SU-DHL-6 (cell line): Measurements from ENCODE around the gene DNMBP.

Experiments
- EZH2phosphoT487 ChIP-seq: fragments of 200-600 bp; sonication (generic), shearing (Covaris generic); conservative IDR thresholded peaks from 2 replicates; pipeline ENCODE4 v1.6.1; 2018; ENCODE audit warnings: mild to moderate bottlenecking, antibody characterized with exemption, low read length, moderate library complexity, mixed read lengths
- TF ChIP-seq, protein P1 (sequence below): fragments of 200-600 bp; sonication (generic); IDR thresholded peaks from one replicate; pipeline ENCODE4 v1.5.1; 2017; ENCODE audit warnings: antibody characterized with exemption, mild to moderate bottlenecking, low read length, moderate library complexity; ENCODE audit not compliant: insufficient read depth, poor library complexity, severe bottlenecking

GRCh38 chr10:99983280-99983988 is 26.3 kb downstream of the DNMBP start:
- TF ChIP-seq, protein P1, sequence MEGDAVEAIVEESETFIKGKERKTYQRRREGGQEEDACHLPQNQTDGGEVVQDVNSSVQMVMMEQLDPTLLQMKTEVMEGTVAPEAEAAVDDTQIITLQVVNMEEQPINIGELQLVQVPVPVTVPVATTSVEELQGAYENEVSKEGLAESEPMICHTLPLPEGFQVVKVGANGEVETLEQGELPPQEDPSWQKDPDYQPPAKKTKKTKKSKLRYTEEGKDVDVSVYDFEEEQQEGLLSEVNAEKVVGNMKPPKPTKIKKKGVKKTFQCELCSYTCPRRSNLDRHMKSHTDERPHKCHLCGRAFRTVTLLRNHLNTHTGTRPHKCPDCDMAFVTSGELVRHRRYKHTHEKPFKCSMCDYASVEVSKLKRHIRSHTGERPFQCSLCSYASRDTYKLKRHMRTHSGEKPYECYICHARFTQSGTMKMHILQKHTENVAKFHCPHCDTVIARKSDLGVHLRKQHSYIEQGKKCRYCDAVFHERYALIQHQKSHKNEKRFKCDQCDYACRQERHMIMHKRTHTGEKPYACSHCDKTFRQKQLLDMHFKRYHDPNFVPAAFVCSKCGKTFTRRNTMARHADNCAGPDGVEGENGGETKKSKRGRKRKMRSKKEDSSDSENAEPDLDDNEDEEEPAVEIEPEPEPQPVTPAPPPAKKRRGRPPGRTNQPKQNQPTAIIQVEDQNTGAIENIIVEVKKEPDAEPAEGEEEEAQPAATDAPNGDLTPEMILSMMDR = no peak
- TF ChIP-seq EZH2phosphoT487 = no peak
